Upper lobe of left lung (tissue), 6 donors: ENCODE results near the gene ESRP2. TPM values are rescaled to one million over a fixed set of nuclear protein-coding genes. Genes with fewer than 3 reads are reported as not detected.
A peak's percentile ranks its signal among the peaks of the same experiment; 100 is the strongest.

Source experiments
- ATAC-seq, 2 donors: fragments of 200-7000 bp; cut with Tn5 transposase; one replicate each; pipeline ENCODE4 v1.9.1; 2022; ENCODE audit warnings: mild to moderate bottlenecking in 2 of 2, moderate library complexity in 2 of 2; ENCODE audit not compliant: low FRiP score in 2 of 2
- DNase-seq, 2 donors: peaks; one replicate each; pipeline ENCODE4 v3.0.0-alpha.2; 2019 to 2020
- H3K27ac ChIP-seq, 4 donors: fragments of 200-600 bp; sonication (generic); one replicate each; pipeline ENCODE4 v1.5.1; 2016 to 2019
- H3K27me3 ChIP-seq, 4 donors: fragments of 200-600 bp; sonication (generic); one replicate each; pipeline ENCODE4 v1.5.1; 2017 to 2019
- H3K36me3 ChIP-seq, 4 donors: fragments of 200-600 bp; sonication (generic); one replicate each; pipeline ENCODE4 v1.5.1; 2016 to 2019
- H3K4me1 ChIP-seq, 4 donors: fragments of 200-600 bp; sonication (generic); one replicate each; pipeline ENCODE4 v1.5.1; 2018 to 2019
- H3K4me3 ChIP-seq, 4 donors: fragments of 200-600 bp; sonication (generic); one replicate each; pipeline ENCODE4 v1.5.1; 2017 to 2019; ENCODE audit warnings: mild to moderate bottlenecking in 2 of 4, moderate library complexity in 1 of 4
- H3K9me3 ChIP-seq, 4 donors: fragments of 200-600 bp; sonication (generic); one replicate each; pipeline ENCODE4 v1.5.1; 2018 to 2019
- CTCF ChIP-seq, 6 experiments: fragments of 450-650 bp in 4 of 6; fragments of 200-600 bp in 2 of 6; sonication (generic) in 2 of 6; IDR thresholded peaks; one replicate each; pipeline ENCODE4 v1.5.1; 2016 to 2019; ENCODE audit warnings: antibody characterized with exemption in 6 of 6
- EP300 ChIP-seq, 4 donors: sonication (generic); formaldehyde crosslinking; IDR thresholded peaks; one replicate each; pipeline ENCODE4 v1.5.1; 2017; ENCODE audit warnings: antibody characterized with exemption in 4 of 4, control low read depth in 2 of 4
- POLR2A ChIP-seq, 4 donors: fragments of 450-650 bp; IDR thresholded peaks; one replicate each; pipeline ENCODE4 v1.5.1; 2016 to 2017; ENCODE audit warnings: antibody characterized with exemption in 4 of 4, mild to moderate bottlenecking in 2 of 4
- POLR2AphosphoS5 ChIP-seq, 2 donors: sonication (generic); formaldehyde crosslinking; IDR thresholded peaks; one replicate each; pipeline ENCODE4 v1.5.1; 2017; ENCODE audit warnings: antibody characterized with exemption in 2 of 2
- WGBS, 2 donors: methylation state at CpG; one replicate each; pipeline ENCODE4 v1.1.5; 2017 to 2018; 5-methylcytosine and 5-hydroxymethylcytosine counted together
- total RNA-seq, 6 donors: library from RNA; depleted of rRNA in 4 of 6; stranded (reverse); fragments of >200 nt in 4 of 6; gene quantifications; one replicate each; pipeline versions ENCODE4 v1.1.0 to v1.2.1, GENCODE V29; 2016 to 2021
- donor health status: DM: no; HTN: no; CAD: no; lungs with moderate emphysema.
- donor health status: DM: no; HTN: yes; CAD: no; lungs with severe emphysema.

The ESRP2 gene
- total RNA-seq, 6 donors from 2014 or later: 54.2 to 102 (median 64.4) TPM

- DNase-seq (no peak), ATAC-seq (no peak)
- no peak overlapping the region for H3K27ac ChIP-seq
- H3K4me3 ChIP-seq: no peak overlapping the region
- 89 to 97% methylated on average over 2 of the region's 2 CpGs for WGBS, 2 donors
- peaks cover 4 to 68% (median 37%) of the 10 kb centered on the region in 4 donors for H3K36me3 ChIP-seq
- no peaks in the 10 kb centered on the region for H3K27me3 ChIP-seq
- TF ChIP-seq POLR2A (IDR thresholded peaks at IDR 0.05): no peak
- no peak for TF ChIP-seq CTCF (IDR thresholded peaks at IDR 0.05)
- TF ChIP-seq EP300 (IDR thresholded peaks at IDR 0.05): no peak
- no peak for TF ChIP-seq POLR2AphosphoS5 (IDR thresholded peaks at IDR 0.05)
- H3K4me1 ChIP-seq: no peaks in the 10 kb centered on the region
- no peaks in the 10 kb centered on the region for H3K9me3 ChIP-seq
These were observed 45.0 kb downstream of the ESRP2 start for GRCh38 chr16:68190736-68191510.

- no peak for DNase-seq
- Histone ChIP-seq H3K36me3 (peaks cover 4 to 75% (median 38%) of the 10 kb centered on the region in 4 donors), H3K27ac (no peak overlapping the region), H3K4me1 (peaks cover 0 to 4% (median 0%) of the 10 kb centered on the region in 4 donors), H3K9me3 (no peaks in the 10 kb centered on the region), H3K27me3 (no peaks in the 10 kb centered on the region), H3K4me3 (no peak overlapping the region)
- TF ChIP-seq CTCF (IDR thresholded peaks at IDR 0.05) (no peak), EP300 (IDR thresholded peaks at IDR 0.05) (no peak), POLR2AphosphoS5 (IDR thresholded peaks at IDR 0.05) (no peak), POLR2A (IDR thresholded peaks at IDR 0.05) (no peak)
- 73 to 77% methylated on average over 1 of the region's 1 CpG for WGBS, 2 donors
- ATAC-seq: no peak
These were observed 45.8 kb downstream of the ESRP2 start for GRCh38 chr16:68190081-68190480.

GRCh38 chr16:68188170-68188569 lies 47.8 kb downstream of the ESRP2 start:
- no peaks in the 10 kb centered on the region for H3K9me3 ChIP-seq
- peaks cover 14 to 90% (median 50%) of the 10 kb centered on the region in 4 donors for H3K36me3 ChIP-seq
- H3K4me3 ChIP-seq: no peak overlapping the region

GRCh38 chr16:68187505-68187904 lies 48.4 kb downstream of the ESRP2 start:
- no peak overlapping the region for H3K27ac ChIP-seq
- no peak for TF ChIP-seq CTCF (IDR thresholded peaks at IDR 0.05)
- TF ChIP-seq POLR2AphosphoS5 (IDR thresholded peaks at IDR 0.05): no peak
- TF ChIP-seq EP300 (IDR thresholded peaks at IDR 0.05): no peak
- no peak for TF ChIP-seq POLR2A (IDR thresholded peaks at IDR 0.05)
- H3K4me1 ChIP-seq: peaks cover 0 to 8% (median 0%) of the 10 kb centered on the region in 4 donors
- 95 to 100% methylated on average over 2 of the region's 2 CpGs for WGBS, 2 donors
- DNase-seq (no peak), ATAC-seq (no peak)
- no peak overlapping the region for H3K4me3 ChIP-seq
- no peaks in the 10 kb centered on the region for H3K27me3 ChIP-seq
- peaks cover 14 to 91% (median 54%) of the 10 kb centered on the region in 4 donors for H3K36me3 ChIP-seq
- H3K9me3 ChIP-seq: no peaks in the 10 kb centered on the region

More at GRCh38 chr16:68188170-68188569, 47.8 kb downstream of the ESRP2 start:
- no peak overlapping the region for H3K27ac ChIP-seq
- no peaks in the 10 kb centered on the region for H3K27me3 ChIP-seq
- DNase-seq: peak in 1 of 2 donors; percentile 44
- WGBS, 2 donors: 92 to 100% methylated on average over 3 to 10 of the region's 10 CpGs
- peaks cover 0 to 8% (median 0%) of the 10 kb centered on the region in 4 donors for H3K4me1 ChIP-seq
- TF ChIP-seq POLR2A (IDR thresholded peaks at IDR 0.05): no peak
- no peak for TF ChIP-seq EP300 (IDR thresholded peaks at IDR 0.05)
- TF ChIP-seq CTCF (IDR thresholded peaks at IDR 0.05): no peak
- no peak for TF ChIP-seq POLR2AphosphoS5 (IDR thresholded peaks at IDR 0.05)
- ATAC-seq: no peak
